T47D (cell line): ENCODE results near the gene C20orf96.

Experiments
- DNase-seq, 2 experiments: peaks; one replicate each; pipeline versions ENCODE4 v3.0.0 to v3.0.0-alpha.2; 2011 to 2012; ENCODE audit warnings: low read depth in 1 of 2, low spot score in 1 of 2
- JUND ChIP-seq: IDR thresholded peaks from 2 replicates; pipeline ENCODE4 v1.6.1; 2012; ENCODE audit warnings: low read depth
- in situ Hi-C: cut with HindIII; loops from 2 replicates; pipeline ENCODE4 v1.10.0; 2016; ENCODE audit warnings: low sequenced_read_pairs, low pct_unique_long_range_greater_than_20kb

C20orf96 gene

GRCh38 chr20:288956-289692, 1.4 kb downstream of the C20orf96 start:
- no peak for TF ChIP-seq JUND
- in situ Hi-C loops = no loop called here
- DNase-seq = no peak

- TF ChIP-seq JUND = no peak
- in situ Hi-C loops = no loop called here
- peak in 1 of 2 experiments; percentile 46 for DNase-seq
Measured at GRCh38 chr20:286508-286907, 4.0 kb downstream of the C20orf96 start.

GRCh38 chr20:284172-284571, 6.4 kb downstream of the C20orf96 start:
- in situ Hi-C loops = no loop called here
- no peak for TF ChIP-seq JUND
- DNase-seq = no peak

GRCh38 chr20:278607-279571, 11.7 kb downstream of the C20orf96 start:
- TF ChIP-seq JUND = no peak
- in situ Hi-C loops = no loop called here
- DNase-seq = no peak

GRCh38 chr20:278181-278580, 12.4 kb downstream of the C20orf96 start:
- in situ Hi-C loops = no loop called here
- no peak for DNase-seq

GRCh38 chr20:277496-277781, 13.1 kb downstream of the C20orf96 start:
- in situ Hi-C loops = no loop called here
- DNase-seq = no peak
- TF ChIP-seq JUND = no peak

More at GRCh38 chr20:278181-278580, 12.4 kb downstream of the C20orf96 start:
- TF ChIP-seq JUND = no peak

- in situ Hi-C loops = no loop called here
Measured at GRCh38 chr20:276620-277495, 13.7 kb downstream of the C20orf96 start.

GRCh38 chr20:275791-276190, 14.8 kb downstream of the C20orf96 start:
- TF ChIP-seq JUND = no peak

More at GRCh38 chr20:276620-277495, 13.7 kb downstream of the C20orf96 start:
- no peak for TF ChIP-seq JUND
- DNase-seq = no peak

GRCh38 chr20:273884-274283, 16.7 kb downstream of the C20orf96 start:
- no peak for DNase-seq
- in situ Hi-C loops = no loop called here
- no peak for TF ChIP-seq JUND

More at GRCh38 chr20:275791-276190, 14.8 kb downstream of the C20orf96 start:
- in situ Hi-C loops = no loop called here
- DNase-seq = no peak

GRCh38 chr20:272718-273117, 17.8 kb downstream of the C20orf96 start:
- in situ Hi-C loops = no loop called here
- no peak for DNase-seq

GRCh38 chr20:271528-271927, 19.0 kb downstream of the C20orf96 start:
- no peak for TF ChIP-seq JUND
- DNase-seq = no peak
- in situ Hi-C loops = no loop called here

More at GRCh38 chr20:272718-273117, 17.8 kb downstream of the C20orf96 start:
- no peak for TF ChIP-seq JUND

- TF ChIP-seq JUND = no peak
- in situ Hi-C loops = no loop called here
- no peak for DNase-seq
Measured at GRCh38 chr20:271069-271468, 19.5 kb downstream of the C20orf96 start.
